Measurements from ENCODE around the gene PLEKHH1.

Gene PLEKHH1

DNA sequence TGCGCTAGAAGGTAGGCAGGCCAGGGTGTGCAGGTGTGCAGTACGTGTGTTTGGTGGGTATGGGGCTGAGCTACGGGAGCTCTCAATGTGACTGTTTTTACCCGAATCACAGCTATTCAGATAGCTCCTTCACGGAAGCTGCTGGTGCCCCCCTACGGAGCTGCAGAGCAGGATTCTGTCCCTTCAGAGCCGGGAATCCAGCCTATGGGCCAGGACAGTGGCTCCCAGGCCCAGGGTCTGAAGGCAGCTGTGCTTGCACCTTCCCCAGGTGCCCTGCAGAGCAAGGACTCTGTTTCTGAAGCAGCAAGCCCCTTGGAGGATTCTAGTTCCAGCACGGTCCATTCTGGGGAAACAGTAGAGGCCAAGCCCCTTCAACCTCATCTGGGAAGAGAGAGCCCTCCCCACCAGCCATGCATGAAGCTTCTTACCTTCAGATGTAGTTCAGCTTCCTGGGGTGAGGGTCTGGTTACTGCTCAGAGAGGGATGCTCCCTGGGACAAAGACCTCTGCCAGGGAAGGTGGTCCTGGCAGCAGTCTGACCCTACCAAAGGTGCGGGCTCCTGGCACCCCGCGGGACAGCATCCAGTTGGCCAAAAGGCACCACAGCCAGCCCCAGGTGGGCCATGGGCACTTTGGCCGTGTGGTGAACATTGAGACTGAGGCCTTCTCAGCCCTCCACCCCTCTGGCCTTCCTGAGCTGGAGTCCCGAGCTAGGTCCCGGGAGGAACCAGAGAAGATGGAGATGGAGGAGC, 29.1 kb downstream of the PLEKHH1 start:
- no peak for DNase-seq (ENCODE audit: low spot score)
- peak; percentile 27 for FAIRE-seq

- peak; percentile 71 for FAIRE-seq
- DNase-seq (ENCODE audit: low spot score), result no peak
These were observed 29.7 kb downstream of the PLEKHH1 start for GRCh38 chr14:67562776-67563150.

DNA sequence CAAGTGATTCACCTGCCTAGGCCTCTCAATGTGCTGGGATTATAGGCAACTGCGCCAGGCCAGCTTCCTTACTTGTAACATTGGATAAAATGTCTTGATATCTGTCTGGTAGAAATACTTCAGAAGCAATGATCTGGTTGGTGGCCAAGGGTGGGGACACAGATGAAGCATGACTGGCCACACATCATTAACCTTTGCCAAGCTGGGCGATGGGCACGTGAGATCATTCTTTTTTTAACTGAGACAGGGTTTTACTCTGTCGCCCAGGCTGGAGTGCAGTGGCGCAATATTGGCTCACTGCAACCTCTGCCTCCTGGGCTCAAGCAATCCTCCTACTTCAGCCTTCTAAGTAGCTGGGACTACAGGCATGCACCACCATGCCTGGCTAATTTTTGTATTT, 31.1 kb downstream of the PLEKHH1 start:
- FAIRE-seq (peak; percentile 56), DNase-seq (ENCODE audit: low spot score) (no peak)

- DNase-seq (ENCODE audit: low spot score), result no peak
- FAIRE-seq, result no peak
These were observed 33.8 kb downstream of the PLEKHH1 start for GRCh38 chr14:67566908-67567307.

- FAIRE-seq (peak; percentile 88), DNase-seq (ENCODE audit: low spot score) (no peak)
These were observed 34.6 kb downstream of the PLEKHH1 start for GRCh38 chr14:67567654-67568053.

DNA sequence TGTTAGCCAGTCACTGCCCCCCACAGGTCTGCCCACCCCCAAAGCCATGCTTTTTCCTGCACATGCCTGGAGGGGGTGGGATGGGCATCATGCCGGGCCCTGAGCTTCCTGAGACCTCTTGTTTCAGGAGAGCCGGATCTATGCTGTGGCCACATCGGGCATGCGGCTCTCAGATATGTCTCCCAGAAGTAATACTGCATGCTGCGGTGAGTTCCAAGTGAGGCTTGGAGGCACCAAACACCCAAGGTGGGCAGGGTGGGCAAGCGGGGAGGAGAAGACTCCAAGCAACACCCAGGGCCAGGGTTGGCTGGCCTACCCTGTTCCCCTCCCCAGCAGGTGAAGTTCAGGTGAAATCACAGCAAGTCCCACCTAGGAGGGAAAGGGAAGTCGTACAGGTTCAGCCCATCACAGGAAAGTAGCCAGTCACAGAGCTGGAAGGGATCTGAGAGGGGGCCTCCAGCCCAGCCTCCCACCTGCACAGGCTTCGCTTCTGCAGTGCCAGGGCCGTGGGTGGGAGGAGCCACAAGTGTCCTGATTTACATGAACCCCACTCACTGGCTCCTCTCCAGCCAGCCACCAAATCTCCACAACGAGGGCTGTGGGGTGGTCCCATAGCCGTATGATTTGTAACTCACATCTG, 36.0 kb downstream of the PLEKHH1 start:
- no peak for DNase-seq (ENCODE audit: low spot score)
- peak; percentile 37 for FAIRE-seq

DNA sequence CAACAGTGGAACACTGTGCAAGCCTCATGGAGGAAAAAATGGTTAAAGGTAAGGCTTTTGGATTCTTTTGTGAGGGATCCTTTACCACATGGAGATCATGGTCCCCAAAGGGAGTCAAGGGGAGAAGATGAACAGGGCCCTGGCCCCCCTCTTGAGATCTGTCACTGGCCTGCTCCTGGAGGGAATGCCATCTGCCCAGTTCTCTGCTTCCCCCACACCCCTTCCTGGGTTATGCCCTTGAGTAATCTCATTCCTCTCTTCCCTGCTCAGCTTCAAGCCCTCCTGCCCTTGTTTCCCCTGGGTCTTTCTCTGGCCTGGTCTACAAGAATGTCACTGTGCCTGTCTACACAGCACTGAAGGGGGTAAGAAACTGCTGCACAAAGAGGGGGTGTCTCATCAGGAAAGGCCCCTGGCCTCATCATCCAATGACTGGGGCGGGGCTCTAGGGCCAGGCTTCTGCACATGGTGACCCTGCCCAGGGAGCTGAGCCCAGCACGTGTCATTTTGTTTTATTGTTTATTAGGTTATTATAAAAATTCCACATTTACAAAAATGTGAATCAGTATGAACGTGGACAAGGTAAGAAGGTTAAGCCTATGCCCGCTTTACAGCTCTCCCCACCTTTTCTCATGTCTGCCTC, 36.7 kb downstream of the PLEKHH1 start:
- no peak for FAIRE-seq
- no peak for DNase-seq (ENCODE audit: low spot score)

- no peak for DNase-seq (ENCODE audit: low spot score)
- FAIRE-seq, result peak; percentile 73
These were observed 37.4 kb downstream of the PLEKHH1 start for GRCh38 chr14:67570453-67570852.

GRCh38 chr14:67571275-67571990, 38.3 kb downstream of the PLEKHH1 start:
- peak; percentile 99 for FAIRE-seq

GRCh38 chr14:67571991-67572323, 38.9 kb downstream of the PLEKHH1 start:
- DNase-seq (ENCODE audit: low spot score) (no peak), FAIRE-seq (no peak)

More at GRCh38 chr14:67571275-67571990, 38.3 kb downstream of the PLEKHH1 start:
- peak; percentile 88 for DNase-seq (ENCODE audit: low spot score)

DNA sequence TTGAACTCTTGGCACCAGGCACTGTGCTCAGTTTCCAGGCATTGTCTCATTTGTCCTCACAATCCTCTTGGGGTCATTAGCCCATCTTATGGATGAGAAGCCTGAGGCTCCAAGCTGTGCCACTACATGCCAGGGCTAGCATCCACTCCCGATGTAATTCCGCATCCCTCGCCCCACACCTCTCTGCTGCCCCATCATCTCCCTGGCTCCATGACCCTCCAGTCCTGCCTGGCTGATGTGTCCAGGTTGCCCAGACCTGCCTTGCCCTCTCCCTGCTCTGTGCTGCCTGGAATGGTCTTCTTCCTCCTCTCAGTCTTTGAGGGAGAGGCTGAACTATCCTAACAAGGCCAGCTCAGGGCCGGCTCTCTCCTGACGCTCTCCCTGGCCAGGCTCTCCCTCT, 39.5 kb downstream of the PLEKHH1 start:
- no peak for DNase-seq (ENCODE audit: low spot score)
- peak; percentile 89 for FAIRE-seq

- FAIRE-seq, result no peak
- no peak for DNase-seq (ENCODE audit: low spot score)
These were observed 40.3 kb downstream of the PLEKHH1 start for GRCh38 chr14:67573228-67574010.

DNA sequence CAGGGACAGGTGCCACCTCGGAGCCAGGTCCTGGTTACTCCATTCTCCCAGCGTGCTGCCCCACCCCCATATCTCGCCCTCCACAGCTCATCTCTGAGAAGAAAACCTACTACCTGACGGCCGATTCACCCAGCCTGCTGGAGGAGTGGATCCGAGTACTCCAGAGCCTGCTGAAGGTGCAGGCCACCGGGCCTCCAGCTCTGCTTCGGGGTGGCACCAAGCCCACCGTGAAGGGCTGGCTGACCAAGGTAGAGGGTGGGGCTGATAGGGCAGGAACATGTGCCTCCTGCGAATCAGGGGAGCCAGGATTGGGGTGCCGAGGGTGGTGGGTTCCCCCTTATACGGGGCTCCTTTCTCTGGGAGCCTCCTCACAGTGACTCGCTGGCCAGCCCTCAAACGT, 41.1 kb downstream of the PLEKHH1 start:
- peak; percentile 30 for FAIRE-seq
- DNase-seq (ENCODE audit: low spot score), result no peak

- DNase-seq (ENCODE audit: low spot score) (no peak), FAIRE-seq (peak; percentile 84)
These were observed 41.7 kb downstream of the PLEKHH1 start for GRCh38 chr14:67574806-67575205.

GRCh38 chr14:67575684-67576083, 42.6 kb downstream of the PLEKHH1 start:
- FAIRE-seq (peak; percentile 91), DNase-seq (ENCODE audit: low spot score) (peak; percentile 56)

DNA sequence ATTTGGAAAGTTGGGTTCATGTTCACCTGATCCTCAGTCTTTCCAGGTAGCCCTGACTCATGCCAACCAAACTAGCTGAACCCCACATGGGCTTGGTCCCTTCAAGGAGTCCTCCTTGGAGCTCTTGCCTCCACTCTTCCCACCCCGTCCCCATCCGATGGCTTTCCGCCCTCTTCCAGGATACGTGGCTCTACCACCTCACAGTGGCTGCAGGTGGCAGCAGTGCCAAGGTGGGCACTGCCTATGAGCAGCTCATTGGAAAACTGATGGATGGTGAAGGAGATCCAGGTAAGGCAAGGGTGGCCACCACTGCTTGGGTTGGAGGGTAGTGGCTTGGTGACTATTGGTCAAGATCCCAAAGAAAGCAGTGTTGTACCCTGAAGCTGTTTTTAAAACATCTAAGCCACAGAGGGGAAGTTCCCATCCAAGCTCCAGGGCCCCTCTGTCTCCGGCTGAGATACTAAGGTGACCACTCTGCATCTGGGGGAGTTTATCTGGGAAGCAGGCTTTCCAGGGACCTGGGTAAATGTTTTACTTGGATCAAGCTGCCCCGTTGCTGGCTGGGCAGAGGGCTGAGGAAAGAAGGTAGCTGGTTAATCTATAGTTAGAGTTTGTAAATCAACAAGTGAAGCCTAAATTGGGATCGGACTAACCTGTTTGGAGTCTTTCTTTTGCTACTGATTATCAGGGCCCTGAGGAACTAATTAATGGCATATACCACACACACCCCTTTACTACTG, 43.3 kb downstream of the PLEKHH1 start:
- DNase-seq (ENCODE audit: low spot score), result no peak
- peak; percentile 78 for FAIRE-seq

- no peak for FAIRE-seq
- no peak for DNase-seq (ENCODE audit: low spot score)
These were observed 44.2 kb downstream of the PLEKHH1 start for GRCh38 chr14:67577181-67577808.

GRCh38 chr14:67577909-67578749, 45.0 kb downstream of the PLEKHH1 start:
- FAIRE-seq (peak; percentile 81), DNase-seq (ENCODE audit: low spot score) (no peak)

GRCh38 chr14:67579040-67579439, 46.0 kb downstream of the PLEKHH1 start:
- DNase-seq (ENCODE audit: low spot score) (no peak), FAIRE-seq (peak; percentile 55)

Data from urothelium cell line (cell line).